Colonic mucosa (tissue), 4 donors: ENCODE measurements around the gene KCNIP1. TPM values are rescaled to one million over a fixed set of nuclear protein-coding genes. Genes with fewer than 3 reads are reported as not detected.

Source experiments
- DNase-seq: peaks from one replicate; pipeline ENCODE4 v3.0.0-alpha.2; 2020
- H3K27ac ChIP-seq: fragments of 200-600 bp; one replicate; pipeline ENCODE4 v1.8.0; 2021
- H3K27me3 ChIP-seq: fragments of 200-600 bp; one replicate; pipeline ENCODE4 v1.8.0; 2021
- H3K36me3 ChIP-seq: fragments of 200-600 bp; one replicate; pipeline ENCODE4 v1.8.0; 2021
- H3K4me1 ChIP-seq: fragments of 200-600 bp; one replicate; pipeline ENCODE4 v1.8.0; 2021; ENCODE audit warnings: mild to moderate bottlenecking
- H3K4me3 ChIP-seq: fragments of 200-600 bp; one replicate; pipeline ENCODE4 v1.8.0; 2021
- H3K9ac ChIP-seq, 2 donors: one replicate each; pipeline ENCODE4 v1.7.0; 2013; ENCODE audit warnings: control low read depth in 2 of 2, low read depth in 2 of 2, low read length in 2 of 2
- H3K9me3 ChIP-seq: fragments of 200-600 bp; one replicate; pipeline ENCODE4 v1.8.0; 2021
- CTCF ChIP-seq: fragments of 200-600 bp; IDR thresholded peaks from one replicate; pipeline ENCODE4 v1.8.0; 2022; ENCODE audit warnings: antibody characterized with exemption, mild to moderate bottlenecking
- intact Hi-C: fragments of 100-400 bp; cut with DNase I; formaldehyde crosslinking; loops from one replicate; pipeline ENCODE4 v1.14.1; 2022
- total RNA-seq, 2 donors: library from RNA; stranded (reverse); fragmentation: NEBNext Ultra II Directional in 1 of 2; extraction: Animal tissue kit (Norgen Biotek cat#: 25700) in 1 of 2; gene quantifications; one replicate each; pipeline ENCODE4 v1.2.1, GENCODE V29; 2021
- donor health status: healthy.
- donor health status: DM: no; HTN: no; CAD: no.
- donor health status: DM: no; HTN: no; CAD: no.

Gene KCNIP1
- total RNA-seq, 2 donors from 2014 or later = 0.24 to 0.25 TPM

- TF ChIP-seq CTCF = no peak
- DNase-seq = peak; percentile 70
- no peak overlapping the region for H3K27ac ChIP-seq
- no peak overlapping the region for H3K4me3 ChIP-seq
- peaks cover 1% of the 10 kb centered on the region for H3K27me3 ChIP-seq
- peak overlapping the region in 1 of 2 donors; percentile 46 for H3K9ac ChIP-seq
- no peaks in the 10 kb centered on the region for H3K9me3 ChIP-seq
- intact Hi-C loops = no loop called here
- H3K36me3 ChIP-seq = no peaks in the 10 kb centered on the region
- H3K4me1 ChIP-seq = peaks cover 6% of the 10 kb centered on the region
Observed at GRCh38 chr5:170755679-170756456, 252.0 kb downstream of the KCNIP1 start.

DNA sequence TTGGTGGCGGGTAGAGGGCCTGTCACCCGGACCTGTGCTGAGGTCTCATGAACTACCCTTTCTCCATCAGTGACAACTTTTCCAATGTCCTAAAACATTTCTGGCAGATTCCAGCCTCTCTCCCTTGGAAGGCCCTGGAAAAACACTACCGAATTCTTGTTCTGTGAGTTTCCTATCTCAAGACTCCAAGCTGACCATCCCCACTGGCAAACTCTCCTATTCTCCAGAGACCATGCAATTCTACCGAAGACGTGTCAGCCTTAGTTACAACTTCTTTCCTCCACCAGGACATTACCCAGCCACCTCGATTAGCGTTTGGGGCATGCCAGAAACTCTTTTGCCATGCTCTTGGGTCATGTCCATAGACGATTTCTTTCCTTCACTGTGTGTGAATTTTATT is 252.9 kb downstream of the KCNIP1 start:
- Histone ChIP-seq H3K36me3 (no peaks in the 10 kb centered on the region), H3K4me3 (no peak overlapping the region)
- intact Hi-C loops = no loop called here

GRCh38 chr5:170757182-170757601 is 253.4 kb downstream of the KCNIP1 start:
- H3K27me3 ChIP-seq = no peaks in the 10 kb centered on the region
- no peaks in the 10 kb centered on the region for H3K9me3 ChIP-seq
- H3K36me3 ChIP-seq = no peaks in the 10 kb centered on the region
- intact Hi-C loops = no loop called here
- H3K27ac ChIP-seq = no peak overlapping the region
- no peak for DNase-seq
- H3K4me1 ChIP-seq = peaks cover under 1% of the 10 kb centered on the region
- no peak overlapping the region for H3K9ac ChIP-seq
- H3K4me3 ChIP-seq = no peak overlapping the region
- TF ChIP-seq CTCF = no peak

More for the DNA sequence above, 252.9 kb downstream of the KCNIP1 start:
- no peaks in the 10 kb centered on the region for H3K9me3 ChIP-seq
- peaks cover 6% of the 10 kb centered on the region for H3K4me1 ChIP-seq
- DNase-seq = no peak
- no peaks in the 10 kb centered on the region for H3K27me3 ChIP-seq
- H3K9ac ChIP-seq = no peak overlapping the region
- H3K27ac ChIP-seq = no peak overlapping the region
- TF ChIP-seq CTCF = no peak

DNA sequence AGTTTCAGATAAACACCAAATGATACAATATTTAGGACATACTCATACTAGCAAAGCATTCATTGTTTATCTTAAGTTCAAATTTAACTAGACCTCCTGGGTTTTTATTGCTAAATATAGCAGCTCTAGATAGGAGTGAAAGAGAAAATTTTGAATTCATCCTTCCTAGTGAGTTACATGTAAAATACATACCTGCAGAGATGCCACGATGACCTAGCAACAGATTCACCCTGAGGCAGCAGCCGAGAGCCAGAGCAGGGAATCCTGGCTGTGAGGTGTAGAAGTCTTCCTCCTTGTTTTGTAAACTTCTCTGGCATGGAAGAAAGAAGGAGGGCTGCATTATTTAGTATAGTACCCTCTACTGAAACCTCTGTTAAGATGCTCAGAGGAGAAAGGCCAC is 253.8 kb downstream of the KCNIP1 start:
- Histone ChIP-seq H3K9ac (no peak overlapping the region), H3K36me3 (no peaks in the 10 kb centered on the region), H3K27ac (no peak overlapping the region), H3K9me3 (no peaks in the 10 kb centered on the region), H3K4me3 (no peak overlapping the region), H3K4me1 (no peaks in the 10 kb centered on the region), H3K27me3 (no peaks in the 10 kb centered on the region)
- TF ChIP-seq CTCF = no peak
- no peak for DNase-seq
- intact Hi-C loops = no loop called here

- H3K4me1 ChIP-seq = no peaks in the 10 kb centered on the region
- DNase-seq = no peak
- intact Hi-C loops = no loop called here
- no peaks in the 10 kb centered on the region for H3K27me3 ChIP-seq
- no peak overlapping the region for H3K9ac ChIP-seq
- no peak overlapping the region for H3K27ac ChIP-seq
- no peak overlapping the region for H3K4me3 ChIP-seq
- no peaks in the 10 kb centered on the region for H3K9me3 ChIP-seq
- TF ChIP-seq CTCF = no peak
- H3K36me3 ChIP-seq = no peaks in the 10 kb centered on the region
Observed at GRCh38 chr5:170758481-170758880, 254.7 kb downstream of the KCNIP1 start.
